ENCODE results near the gene OPRD1.

DNA sequence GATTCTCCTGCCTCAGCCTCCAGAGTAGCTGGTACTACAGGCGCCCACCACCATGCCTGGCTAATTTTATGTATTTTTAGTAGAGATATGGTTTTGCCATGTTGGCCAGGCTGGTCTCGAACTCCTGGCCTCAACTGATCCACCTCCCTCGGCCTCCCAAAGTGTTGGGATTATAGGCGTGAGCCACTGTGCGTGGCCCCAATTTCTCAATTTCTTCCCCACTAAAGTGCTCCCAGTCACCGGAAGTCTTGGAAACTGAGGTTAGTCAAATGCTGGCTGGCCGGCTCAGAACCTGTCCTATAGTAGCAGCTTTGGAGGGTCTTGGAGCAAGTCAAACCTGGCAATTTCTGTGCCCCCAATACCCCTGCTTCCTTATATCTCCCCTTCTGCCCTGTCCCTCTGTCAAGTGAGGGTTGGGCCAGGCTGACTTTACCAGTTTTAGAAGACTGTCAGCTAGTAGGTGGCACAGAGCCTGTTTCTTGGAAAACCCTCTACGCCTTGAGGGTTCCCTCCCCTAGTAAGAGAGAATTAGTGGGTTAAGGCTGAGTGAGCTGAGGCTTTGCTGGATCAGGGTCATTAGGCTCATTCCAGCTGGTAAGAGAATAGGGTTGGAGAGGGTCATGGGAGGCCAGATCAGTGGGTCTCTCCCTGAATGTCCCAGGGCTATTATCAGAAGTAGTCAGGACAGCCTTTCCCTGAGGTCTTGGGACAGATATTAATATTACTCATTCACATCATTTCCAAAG is 94.1 kb downstream of the OPRD1 start:
- TF ChIP-seq, protein P1, sequence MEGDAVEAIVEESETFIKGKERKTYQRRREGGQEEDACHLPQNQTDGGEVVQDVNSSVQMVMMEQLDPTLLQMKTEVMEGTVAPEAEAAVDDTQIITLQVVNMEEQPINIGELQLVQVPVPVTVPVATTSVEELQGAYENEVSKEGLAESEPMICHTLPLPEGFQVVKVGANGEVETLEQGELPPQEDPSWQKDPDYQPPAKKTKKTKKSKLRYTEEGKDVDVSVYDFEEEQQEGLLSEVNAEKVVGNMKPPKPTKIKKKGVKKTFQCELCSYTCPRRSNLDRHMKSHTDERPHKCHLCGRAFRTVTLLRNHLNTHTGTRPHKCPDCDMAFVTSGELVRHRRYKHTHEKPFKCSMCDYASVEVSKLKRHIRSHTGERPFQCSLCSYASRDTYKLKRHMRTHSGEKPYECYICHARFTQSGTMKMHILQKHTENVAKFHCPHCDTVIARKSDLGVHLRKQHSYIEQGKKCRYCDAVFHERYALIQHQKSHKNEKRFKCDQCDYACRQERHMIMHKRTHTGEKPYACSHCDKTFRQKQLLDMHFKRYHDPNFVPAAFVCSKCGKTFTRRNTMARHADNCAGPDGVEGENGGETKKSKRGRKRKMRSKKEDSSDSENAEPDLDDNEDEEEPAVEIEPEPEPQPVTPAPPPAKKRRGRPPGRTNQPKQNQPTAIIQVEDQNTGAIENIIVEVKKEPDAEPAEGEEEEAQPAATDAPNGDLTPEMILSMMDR (IDR thresholded peaks at IDR 0.05) = no peak
- TF ChIP-seq POLR2A (IDR thresholded peaks at IDR 0.05) = no peak

All from lower leg skin (tissue), 3 donors.